GM21717 (cell line): ENCODE results near the gene OR2T34.
"Not testable (repeated sequence)": the region's sequence is repeated elsewhere in the genome, so short reads cannot be mapped to it uniquely, and the experiment has no call there.

ENCODE experiments used
- ATAC-seq: cut with Tn5 transposase; IDR thresholded peaks from one replicate; pipeline ENCODE4 v1.9.1; 2021; ENCODE audit warnings: mild to moderate bottlenecking, moderate library complexity; ENCODE audit not compliant: unreplicated experiment

Gene OR2T34

DNA sequence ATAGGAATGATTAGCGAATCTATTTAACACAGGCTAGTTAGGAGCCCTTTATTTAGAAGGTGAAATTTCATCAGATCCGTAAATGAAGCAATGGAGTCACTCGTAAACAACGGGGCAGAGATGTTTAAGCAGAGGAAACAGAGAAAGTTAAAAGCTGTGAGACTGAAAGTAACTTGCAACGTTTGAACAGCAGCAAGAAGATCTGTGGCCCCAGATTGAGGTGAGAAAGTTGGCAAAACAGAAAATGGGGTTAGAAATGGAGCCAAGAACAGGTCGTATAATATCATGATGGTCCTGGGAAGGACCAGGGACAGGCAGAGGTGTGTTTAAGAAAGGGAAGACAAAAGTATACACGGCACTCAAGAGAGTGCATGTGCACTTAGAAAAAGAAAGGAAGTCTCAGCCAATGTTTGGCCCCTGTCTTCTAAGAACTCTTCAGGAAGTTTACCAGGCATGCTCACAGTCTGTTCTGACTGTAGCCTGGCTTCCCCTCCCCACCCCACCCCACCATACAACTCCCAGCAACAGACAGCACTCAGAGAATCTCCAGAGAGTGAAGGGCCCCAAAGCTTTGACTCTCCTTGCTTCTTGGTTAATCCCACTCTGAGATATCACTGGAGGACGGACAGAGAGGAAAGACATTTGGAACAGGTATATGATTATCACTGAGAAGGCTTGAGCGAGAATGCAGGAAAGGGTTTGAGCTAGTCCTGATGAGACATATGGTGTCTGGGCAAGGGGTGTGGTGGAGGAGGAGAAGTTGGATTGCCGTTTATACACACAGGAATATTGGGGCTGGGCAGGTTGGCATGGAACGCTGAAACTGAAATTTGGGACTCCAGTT lies 8.8 kb downstream of the OR2T34 start:
- ATAC-seq = peak; percentile 61

DNA sequence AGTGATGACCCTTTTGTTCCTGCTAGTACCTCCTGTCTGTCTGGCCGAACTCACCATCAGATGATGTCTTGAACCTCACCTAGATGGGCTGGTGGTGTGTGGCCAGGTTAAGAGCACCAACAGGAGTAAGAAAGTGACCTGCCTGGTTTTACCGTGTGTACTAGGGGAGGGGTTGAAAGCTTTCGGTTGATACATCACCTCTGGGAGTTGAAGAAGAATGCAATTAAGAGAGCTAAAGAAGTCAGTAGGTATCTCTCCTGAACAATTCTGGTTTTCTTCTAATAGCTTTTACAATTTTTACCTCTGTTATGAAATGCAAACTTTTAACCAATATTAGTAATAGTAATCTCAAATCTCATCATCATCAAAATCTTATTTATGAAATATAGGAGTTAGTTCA lies 11.9 kb downstream of the OR2T34 start, which contains the start of gene OR2T29:
OR2T29 (minus strand) TSS at position 101 of the 400 bp plus-strand sequence. CDS start 3,281 bp downstream, outside the sequence.
- not testable (repeated sequence) for ATAC-seq

DNA sequence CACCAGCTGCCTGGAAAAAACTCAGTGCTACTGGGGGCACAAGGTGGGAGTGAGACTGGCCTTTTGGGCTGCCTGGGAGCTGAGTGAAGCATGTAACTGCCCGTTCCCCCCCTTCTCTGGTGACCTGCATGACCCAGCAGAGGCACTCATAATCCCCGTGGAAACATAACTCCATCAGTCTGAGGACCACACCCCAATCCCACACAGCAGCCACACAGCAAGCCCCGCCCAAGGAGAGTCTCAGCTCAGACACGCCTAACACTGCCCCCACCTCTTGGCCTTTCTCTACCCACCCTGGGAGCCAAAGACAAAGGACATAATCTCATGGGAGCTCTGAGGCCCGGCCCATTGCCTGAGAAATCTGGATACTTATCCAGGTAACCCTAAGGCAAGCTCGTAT lies 23.5 kb downstream of the OR2T34 start:
- ATAC-seq = not testable (repeated sequence)

DNA sequence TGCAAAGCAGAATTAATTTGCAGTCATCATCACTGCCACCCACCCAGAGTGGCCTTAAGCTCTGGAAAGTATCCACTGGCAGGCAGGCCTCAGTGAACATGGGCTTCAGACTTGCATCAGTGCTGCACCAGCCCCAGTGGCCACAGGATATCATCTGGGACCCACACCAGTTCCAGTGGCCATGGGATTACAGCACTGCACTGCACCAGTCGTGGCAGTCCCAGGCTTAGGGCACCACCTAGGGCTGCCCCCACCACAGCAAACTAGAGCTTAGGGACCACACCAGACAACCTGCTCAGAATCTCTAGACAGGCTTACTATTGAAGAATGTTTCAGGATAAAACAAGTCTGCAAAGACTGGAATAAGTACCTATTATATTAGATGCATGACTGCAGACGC lies 27.2 kb downstream of the OR2T34 start:
- ATAC-seq = not testable (repeated sequence)

DNA sequence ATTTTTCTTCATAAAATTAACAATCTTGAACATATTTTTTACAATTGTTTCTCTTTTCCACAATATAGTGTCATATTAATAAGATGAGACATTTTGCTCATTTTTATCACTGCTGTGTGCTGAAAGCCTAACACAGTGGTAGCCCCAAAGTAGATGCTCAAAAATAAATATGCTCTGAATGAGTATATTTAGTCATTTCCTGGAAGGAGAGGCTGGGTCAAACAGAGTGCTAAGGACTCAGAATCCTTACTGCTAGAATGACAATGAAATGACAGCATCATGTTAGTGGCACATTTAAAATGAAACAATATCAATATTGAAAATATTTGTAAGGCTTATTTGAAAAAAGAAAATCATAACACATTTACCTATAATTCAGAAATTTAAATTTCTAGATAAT lies 37.1 kb downstream of the OR2T34 start:
- ATAC-seq = not testable (repeated sequence)
